Stimulated activated CD8-positive, alpha-beta memory T cell treated with anti-CD3 and anti-CD28 coated beads, Interleukin-4, amount 100 ng/mL, for 1 hour (primary cell): ENCODE measurements around the gene EIF5AL1.
"Not testable (repeated sequence)": the region's sequence is repeated elsewhere in the genome, so short reads cannot be mapped to it uniquely, and the experiment has no call there.

Source experiments
- DNase-seq, 2 donors: peaks; one replicate each; pipeline ENCODE4 v3.0.0-alpha.2; 2020; ENCODE audit warnings: low read depth in 2 of 2, low spot score in 1 of 2

EIF5AL1 gene

DNA sequence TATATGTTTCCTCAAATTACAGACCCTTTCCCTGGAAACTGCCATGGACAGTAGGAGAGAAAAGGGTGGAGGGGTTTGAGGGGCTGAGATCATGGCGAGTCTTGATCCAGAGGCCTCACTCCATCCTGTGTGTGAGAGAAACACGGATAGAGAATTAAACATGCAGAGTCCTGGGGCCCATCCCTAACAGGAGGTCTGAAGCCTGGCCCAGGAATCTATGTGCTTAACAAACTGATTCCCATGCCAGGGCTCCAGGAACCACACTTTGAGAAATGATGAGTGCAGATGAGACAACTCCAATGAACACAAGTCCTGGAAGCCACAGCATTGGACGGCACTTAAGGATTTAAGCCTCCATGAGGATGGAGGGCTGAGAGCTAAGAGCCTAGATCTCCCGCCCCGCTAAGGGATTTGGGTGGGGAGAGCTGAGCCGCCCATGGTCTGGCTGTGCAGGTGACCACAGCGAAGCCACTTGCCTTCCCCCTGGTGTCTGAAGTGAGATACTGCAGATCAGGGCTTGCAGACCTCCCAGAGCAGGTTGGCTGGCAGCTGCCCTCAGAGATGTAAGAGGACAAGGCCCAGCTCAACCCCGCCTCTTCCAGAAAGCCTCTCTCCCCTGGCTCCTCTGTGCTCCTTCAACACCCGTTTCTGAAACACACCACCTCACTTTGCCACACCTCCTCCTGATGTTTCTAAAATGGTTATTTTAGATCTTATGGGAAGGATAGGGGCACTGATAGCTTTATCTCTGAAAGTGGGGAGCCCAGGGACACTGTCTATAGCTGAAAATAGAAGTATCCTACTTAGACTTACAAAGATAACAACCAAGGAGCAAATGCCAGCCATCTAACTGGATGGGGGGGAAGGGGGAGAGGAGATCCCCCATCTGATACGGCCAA is 24.8 kb upstream of the EIF5AL1 start:
- DNase-seq = no peak

DNA sequence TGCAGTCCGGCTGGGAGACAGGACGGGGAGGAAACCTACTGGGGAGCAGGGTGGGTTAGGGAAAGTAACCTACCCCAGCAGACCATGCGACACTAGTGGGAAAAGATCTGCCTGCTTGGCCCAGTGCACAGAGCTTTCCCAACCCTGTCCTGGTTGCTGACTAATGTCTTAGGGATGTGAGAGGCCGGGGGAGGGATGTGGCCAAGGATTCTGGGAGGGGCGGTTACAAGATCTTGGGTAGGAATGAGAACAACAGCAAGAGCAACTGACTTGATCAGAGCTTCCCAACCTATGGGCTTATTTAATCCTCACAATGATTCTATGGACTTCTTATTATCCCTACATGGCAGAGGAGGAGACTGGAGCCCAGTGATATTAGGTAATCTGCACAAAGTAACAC is 24.0 kb upstream of the EIF5AL1 start:
- DNase-seq = no peak

- DNase-seq = no peak
Measured at GRCh38 chr10:79488870-79489269, 23.5 kb upstream of the EIF5AL1 start.

- DNase-seq = no peak
Measured at GRCh38 chr10:79490400-79491142, 21.8 kb upstream of the EIF5AL1 start.

DNA sequence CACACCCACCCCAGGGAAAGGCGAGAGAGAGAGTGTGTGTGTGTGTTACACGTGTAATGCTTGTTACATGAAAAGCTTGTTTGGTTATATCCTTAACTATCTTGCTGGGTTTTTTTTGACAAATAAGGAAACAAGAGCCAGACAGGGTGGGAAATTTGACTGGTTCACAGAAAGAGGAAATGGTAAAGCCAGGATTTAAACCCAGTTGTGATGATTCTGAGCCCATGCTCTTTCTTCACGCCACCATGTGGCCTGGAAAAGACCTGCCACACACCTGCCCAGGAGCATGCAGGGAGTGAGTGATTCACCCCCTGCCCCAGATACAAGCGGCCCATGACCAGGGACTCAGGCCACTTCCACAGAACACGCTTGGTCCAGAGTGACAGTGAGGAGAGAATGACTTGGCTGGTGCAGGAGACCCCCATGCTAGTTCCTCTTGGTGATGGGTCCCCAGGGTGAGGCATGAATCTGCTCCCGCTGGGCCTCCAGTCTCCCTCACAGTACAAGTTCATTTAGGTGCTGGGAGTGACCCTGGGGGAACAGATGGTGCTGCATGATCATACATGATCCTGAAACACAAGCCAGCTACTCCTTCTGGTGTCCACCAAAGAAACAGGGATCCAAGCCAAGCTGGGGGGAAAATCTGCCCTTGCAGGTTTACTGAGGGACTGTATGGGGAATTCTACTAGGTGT is 21.0 kb upstream of the EIF5AL1 start:
- DNase-seq = no peak

DNA sequence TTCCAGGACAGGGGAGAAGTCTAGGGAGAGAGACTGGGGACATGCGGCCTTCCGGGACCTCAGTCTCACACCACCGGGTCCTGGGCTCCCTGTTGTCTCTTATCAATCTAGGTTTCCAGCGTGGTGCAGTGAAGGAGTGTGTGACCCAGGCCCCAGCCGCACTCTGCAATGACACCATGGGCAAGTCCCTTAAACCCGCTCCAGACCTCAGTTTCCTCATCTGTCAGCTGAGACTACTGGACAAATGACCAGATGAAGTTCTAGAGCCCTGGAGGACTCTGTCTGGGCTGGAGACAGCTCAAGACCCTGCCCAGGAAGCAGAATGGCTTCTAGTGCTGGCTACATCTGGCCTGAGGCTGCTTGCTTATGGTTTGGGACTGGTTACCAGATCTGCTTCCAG is 20.1 kb upstream of the EIF5AL1 start:
- no peak for DNase-seq

GRCh38 chr10:79492839-79493238 is 19.5 kb upstream of the EIF5AL1 start:
- no peak for DNase-seq

GRCh38 chr10:79493806-79494205 is 18.5 kb upstream of the EIF5AL1 start:
- no peak for DNase-seq

- DNase-seq = no peak
Measured at GRCh38 chr10:79494871-79495705, 17.2 kb upstream of the EIF5AL1 start.

DNA sequence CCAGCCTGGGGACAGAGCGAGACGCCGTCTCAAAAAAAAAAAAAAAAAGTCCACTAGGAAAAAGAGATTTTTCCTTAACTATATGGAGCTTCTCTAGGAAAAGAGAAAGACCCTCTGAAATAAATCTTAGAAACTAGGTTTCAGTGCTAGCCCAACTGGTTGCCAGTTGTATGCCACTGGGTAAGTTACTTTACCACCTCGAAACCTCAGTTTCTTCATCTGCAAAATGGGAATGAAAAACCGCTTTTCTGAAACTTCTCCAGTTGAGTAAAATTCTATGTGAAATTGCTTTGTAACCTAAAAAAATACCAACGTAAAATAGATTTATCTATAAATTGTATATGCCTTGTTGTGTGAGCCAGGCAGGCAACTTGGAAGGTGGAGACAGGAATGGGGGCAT is 16.5 kb upstream of the EIF5AL1 start:
- no peak for DNase-seq

DNA sequence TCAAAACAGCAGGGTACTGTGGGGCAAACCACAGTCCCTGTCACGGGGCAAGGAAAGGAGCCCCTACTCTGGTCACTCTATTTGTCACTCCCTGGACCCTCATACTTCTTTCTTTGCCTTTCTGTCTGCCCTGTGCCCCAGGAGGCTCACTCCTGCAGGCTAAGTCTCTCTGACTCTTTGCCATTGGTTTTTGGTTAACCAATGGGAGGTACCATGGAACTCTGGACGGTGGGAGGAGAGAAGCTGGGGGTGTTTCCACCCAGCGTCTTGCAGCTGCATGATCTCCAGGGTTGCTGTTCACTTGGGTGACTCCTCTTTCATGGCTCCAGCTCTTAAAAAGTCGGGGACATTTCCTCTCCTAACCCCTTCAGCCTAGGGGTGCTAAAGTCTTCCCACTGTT is 15.4 kb upstream of the EIF5AL1 start:
- DNase-seq = no peak

GRCh38 chr10:79498291-79498829 is 14.0 kb upstream of the EIF5AL1 start:
- DNase-seq = no peak

DNA sequence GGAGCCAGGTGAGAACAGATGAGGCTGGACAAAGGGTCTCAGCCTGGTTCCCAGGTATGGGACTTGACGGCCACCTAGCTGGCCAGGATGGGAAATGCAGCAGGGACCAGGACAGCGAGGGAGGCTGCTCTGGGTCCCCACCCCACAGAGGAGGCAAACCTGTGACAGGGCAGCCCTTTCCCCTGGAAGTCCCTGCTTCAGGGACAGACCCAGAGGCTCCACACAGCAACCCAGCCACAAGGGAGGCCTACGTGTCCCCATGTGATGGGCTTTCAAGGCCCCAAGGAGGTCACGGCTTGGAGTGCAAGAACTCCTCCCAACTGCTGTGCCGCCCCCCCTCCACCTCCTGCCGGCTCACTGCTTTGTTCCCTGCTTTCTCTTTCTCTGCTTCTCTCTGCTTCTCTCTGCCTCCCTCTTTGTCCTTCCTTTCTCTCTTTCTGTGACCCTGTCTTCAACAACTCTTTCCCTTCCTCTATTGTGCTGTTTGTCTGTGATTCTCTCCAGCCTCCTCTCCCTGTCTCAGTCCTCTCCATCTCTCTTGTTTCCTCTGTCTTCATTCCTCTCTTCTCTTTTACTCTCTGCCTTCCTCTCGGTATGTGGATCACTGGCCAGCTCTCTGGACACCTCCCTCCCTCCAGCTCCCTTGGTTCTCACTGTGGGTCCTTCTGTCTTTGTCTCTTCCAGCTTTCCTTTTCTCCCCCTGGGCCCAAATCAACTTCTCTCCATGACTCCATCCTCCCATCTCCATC is 9.6 kb upstream of the EIF5AL1 start:
- no peak for DNase-seq

GRCh38 chr10:79503787-79504186 is 8.5 kb upstream of the EIF5AL1 start:
- DNase-seq = not testable (repeated sequence)

- not testable (repeated sequence) for DNase-seq
Measured at GRCh38 chr10:79504483-79504882, 7.8 kb upstream of the EIF5AL1 start.

DNA sequence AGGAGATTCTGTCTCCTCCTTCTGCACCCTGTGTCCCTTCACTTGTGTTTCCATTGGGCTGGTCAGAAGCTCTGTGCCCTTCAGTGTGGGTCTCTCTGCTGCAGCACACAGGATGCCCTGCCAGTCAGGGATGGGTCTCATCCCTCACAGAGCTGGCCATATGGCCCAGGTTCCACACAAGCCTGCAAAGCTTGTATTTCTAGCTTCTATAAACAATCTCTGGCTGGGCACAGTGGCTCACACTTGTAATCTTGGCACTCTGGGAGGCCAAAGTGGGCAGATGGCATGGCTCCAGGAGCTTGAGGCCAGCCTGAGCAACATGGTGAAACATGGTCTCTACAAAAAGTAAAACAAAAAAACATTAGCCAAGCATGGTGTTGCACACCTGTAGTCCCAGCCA is 7.0 kb upstream of the EIF5AL1 start:
- not testable (repeated sequence) for DNase-seq

DNA sequence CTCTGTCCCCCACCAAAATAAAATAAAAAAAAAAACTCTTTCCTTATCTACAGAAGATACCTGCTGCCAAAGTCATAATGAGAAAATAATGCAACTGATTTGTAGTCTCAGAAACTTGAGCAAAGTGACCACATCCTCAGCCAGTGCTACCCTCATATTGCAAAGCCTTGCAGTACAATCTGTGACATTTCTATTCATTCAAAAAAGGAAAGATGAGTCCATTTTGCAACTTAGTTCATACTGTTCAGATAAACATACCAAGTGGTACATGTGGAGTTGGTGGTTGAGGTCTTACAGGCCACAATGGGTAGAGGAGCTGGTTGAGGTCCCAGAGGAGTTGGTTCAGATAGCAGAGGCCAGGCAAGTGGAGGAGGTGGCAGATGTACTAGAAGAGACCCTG is 6.5 kb upstream of the EIF5AL1 start:
- no peak for DNase-seq

GRCh38 chr10:79507440-79508167 is 4.7 kb upstream of the EIF5AL1 start:
- DNase-seq = no peak

GRCh38 chr10:79508245-79508644 is 4.1 kb upstream of the EIF5AL1 start:
- not testable (repeated sequence) for DNase-seq
